DND-41 (cell line): ENCODE results near the gene VWA5B1.

Source experiments
- EZH2 ChIP-seq: IDR thresholded peaks from 3 replicates; pipeline ENCODE4 v1.6.1; 2012; ENCODE audit warnings: borderline replicate concordance, low read depth, mild to moderate bottlenecking, moderate library complexity, low read length, inconsistent platforms; ENCODE audit not compliant: severe bottlenecking
- TF ChIP-seq, protein P1 (sequence below): IDR thresholded peaks from 2 replicates; pipeline ENCODE4 v1.5.1; 2012; ENCODE audit warnings: borderline replicate concordance, low read length, moderate library complexity, mild to moderate bottlenecking; ENCODE audit not compliant: poor library complexity, severe bottlenecking; ENCODE audit errors: extremely low read depth

DNA sequence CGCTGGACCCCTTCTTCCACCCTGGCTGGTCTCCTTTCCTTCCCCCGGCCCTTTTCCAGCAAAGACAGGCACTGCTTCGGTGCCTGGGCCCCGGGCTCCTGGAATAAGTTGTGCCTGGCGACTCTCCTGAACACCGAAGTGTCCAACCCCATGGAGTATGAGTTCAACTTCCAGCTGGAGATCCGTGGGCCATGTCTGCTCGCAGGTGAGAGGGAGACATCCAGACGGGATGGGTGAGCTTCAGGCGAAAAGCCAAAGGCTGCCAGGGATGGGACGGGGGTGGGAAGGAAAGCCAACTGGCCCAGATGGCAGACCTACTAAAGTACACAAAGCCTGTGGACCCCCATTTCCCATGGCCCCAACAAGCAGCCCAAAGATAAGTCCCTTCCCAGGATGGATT lies 26.8 kb downstream of the VWA5B1 start:
- TF ChIP-seq, protein P1, sequence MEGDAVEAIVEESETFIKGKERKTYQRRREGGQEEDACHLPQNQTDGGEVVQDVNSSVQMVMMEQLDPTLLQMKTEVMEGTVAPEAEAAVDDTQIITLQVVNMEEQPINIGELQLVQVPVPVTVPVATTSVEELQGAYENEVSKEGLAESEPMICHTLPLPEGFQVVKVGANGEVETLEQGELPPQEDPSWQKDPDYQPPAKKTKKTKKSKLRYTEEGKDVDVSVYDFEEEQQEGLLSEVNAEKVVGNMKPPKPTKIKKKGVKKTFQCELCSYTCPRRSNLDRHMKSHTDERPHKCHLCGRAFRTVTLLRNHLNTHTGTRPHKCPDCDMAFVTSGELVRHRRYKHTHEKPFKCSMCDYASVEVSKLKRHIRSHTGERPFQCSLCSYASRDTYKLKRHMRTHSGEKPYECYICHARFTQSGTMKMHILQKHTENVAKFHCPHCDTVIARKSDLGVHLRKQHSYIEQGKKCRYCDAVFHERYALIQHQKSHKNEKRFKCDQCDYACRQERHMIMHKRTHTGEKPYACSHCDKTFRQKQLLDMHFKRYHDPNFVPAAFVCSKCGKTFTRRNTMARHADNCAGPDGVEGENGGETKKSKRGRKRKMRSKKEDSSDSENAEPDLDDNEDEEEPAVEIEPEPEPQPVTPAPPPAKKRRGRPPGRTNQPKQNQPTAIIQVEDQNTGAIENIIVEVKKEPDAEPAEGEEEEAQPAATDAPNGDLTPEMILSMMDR = no peak
- TF ChIP-seq EZH2 = no peak
